Fibroblast of lung (primary cell): Measurements from ENCODE around the gene MICAL2. TPM values are rescaled to one million over a fixed set of nuclear protein-coding genes. Genes with fewer than 3 reads are reported as not detected.

ENCODE experiments used
- DNase-seq, 2 donors: peaks; one replicate each; pipeline versions ENCODE4 v3.0.0 to v3.0.0-alpha.2; 2010; ENCODE audit warnings: low read depth in 2 of 2
- H2AFZ ChIP-seq: 2 replicates; pipeline ENCODE4 v1.5.1; 2012; ENCODE audit warnings: low read length, control low read depth, inconsistent platforms
- H3K27ac ChIP-seq: 2 replicates; pipeline ENCODE4 v1.5.1; 2011; ENCODE audit warnings: low read length, control low read depth; ENCODE audit not compliant: insufficient read depth
- H3K27me3 ChIP-seq: 2 replicates; pipeline ENCODE4 v1.5.1; 2011; ENCODE audit warnings: mild to moderate bottlenecking, low read length; ENCODE audit not compliant: control insufficient read depth, insufficient read depth
- H3K36me3 ChIP-seq: 2 replicates; pipeline ENCODE4 v1.5.1; 2011; ENCODE audit warnings: low read length; ENCODE audit not compliant: control insufficient read depth, insufficient read depth
- H3K4me1 ChIP-seq: 2 replicates; pipeline ENCODE4 v1.5.1; 2011; ENCODE audit warnings: low read length; ENCODE audit not compliant: control insufficient read depth, insufficient read depth; ENCODE audit errors: extremely low read depth
- H3K4me2 ChIP-seq: 2 replicates; pipeline ENCODE4 v1.5.1; 2011; ENCODE audit warnings: low read length, control low read depth; ENCODE audit not compliant: insufficient read depth; ENCODE audit errors: extremely low read depth
- H3K4me3 ChIP-seq, 4 experiments: fragments of 200-600 bp in 1 of 4; sonication (generic) in 1 of 4; replicated peaks in 1 of 4; 2 replicates each; pipeline ENCODE4 v1.5.1; 2011 to 2016; ENCODE audit warnings: low read length in 4 of 4, low read depth in 3 of 4, mild to moderate bottlenecking in 3 of 4, control low read depth in 2 of 4, inconsistent platforms in 1 of 4, mixed read lengths in 1 of 4; ENCODE audit not compliant: insufficient read depth in 1 of 4; ENCODE audit errors: control extremely low read depth in 1 of 4
- H3K79me2 ChIP-seq: 2 replicates; pipeline ENCODE4 v1.5.1; 2012; ENCODE audit warnings: mild to moderate bottlenecking, low read length, inconsistent platforms; ENCODE audit not compliant: control insufficient read depth, insufficient read depth
- H3K9ac ChIP-seq: 2 replicates; pipeline ENCODE4 v1.5.1; 2011; ENCODE audit warnings: mild to moderate bottlenecking, low read length, control low read depth; ENCODE audit not compliant: insufficient read depth
- H3K9me3 ChIP-seq: 2 replicates; pipeline ENCODE4 v1.5.1; 2012; ENCODE audit warnings: low read depth, low read length; ENCODE audit not compliant: control insufficient read depth, insufficient read depth
- H4K20me1 ChIP-seq: 2 replicates; pipeline ENCODE4 v1.5.1; 2011; ENCODE audit warnings: low read length; ENCODE audit not compliant: control insufficient read depth, insufficient read depth; ENCODE audit errors: extremely low read depth
- CTCF ChIP-seq, 2 donors: IDR thresholded peaks in 1 of 2; conservative IDR thresholded peaks in 1 of 2; 1 replicate in 1 of 2; 2 replicates in 1 of 2; pipeline ENCODE4 v1.5.1; 2011 to 2012; ENCODE audit warnings: low read length in 2 of 2, control low read depth in 1 of 2, inconsistent platforms in 1 of 2, low read depth in 1 of 2, mild to moderate bottlenecking in 1 of 2
- EZH2 ChIP-seq: IDR thresholded peaks from 2 replicates; pipeline ENCODE4 v1.5.1; 2012; ENCODE audit warnings: low read length, control low read depth, mild to moderate bottlenecking; ENCODE audit errors: missing control alignments
- polyA plus RNA-seq, 2 donors: library from polyadenylated mRNA; depleted of rRNA in 1 of 2; stranded (reverse) in 1 of 2; unstranded in 1 of 2; fragments of >200 nt; gene quantifications; 2 replicates each; pipeline ENCODE4 v1.2.1, GENCODE V29; 2011 to 2012; ENCODE audit warnings: missing spikeins in 1 of 2
- total RNA-seq: library from RNA; depleted of rRNA; stranded (reverse); fragments of >200 nt; gene quantifications from 2 replicates; pipeline ENCODE4 v1.2.1, GENCODE V29; 2014

MICAL2 gene
- total and polyA plus RNA-seq, 2 donors (not counting 1 experiment from before 2014, with no cell fraction given) = 78.5 to 275 TPM

GRCh38 chr11:12260731-12261521 lies 150.5 kb downstream of the MICAL2 start:
- no peaks in the 10 kb centered on the region for H4K20me1 ChIP-seq
- no peak overlapping the region for H3K4me2 ChIP-seq
- peaks cover 28% of the 10 kb centered on the region for H3K36me3 ChIP-seq
- no peak overlapping the region for H3K9ac ChIP-seq
- H3K79me2 ChIP-seq = no peaks in the 10 kb centered on the region
- DNase-seq = no peak
- TF ChIP-seq CTCF (conservative IDR thresholded peaks at IDR 0.05 in 1 of 2, IDR thresholded peaks at IDR 0.05 in 1 of 2; ENCODE audit: low read depth in 1 of 2, low read length in 2 of 2) (no peak), EZH2 (no peak)
- no peak overlapping the region for H3K27ac ChIP-seq
- no peak overlapping the region for H2AFZ ChIP-seq
- no peaks in the 10 kb centered on the region for H3K9me3 ChIP-seq
- H3K4me3 ChIP-seq = no peak overlapping the region
- H3K27me3 ChIP-seq = no peaks in the 10 kb centered on the region
- H3K4me1 ChIP-seq = no peaks in the 10 kb centered on the region

- Histone ChIP-seq H3K9me3 (no peaks in the 10 kb centered on the region), H4K20me1 (no peaks in the 10 kb centered on the region), H3K4me3 (no peak overlapping the region), H3K27ac (no peak overlapping the region), H3K4me1 (no peaks in the 10 kb centered on the region), H3K27me3 (no peaks in the 10 kb centered on the region), H2AFZ (no peak overlapping the region), H3K4me2 (no peak overlapping the region), H3K79me2 (no peaks in the 10 kb centered on the region), H3K36me3 (peaks cover 25% of the 10 kb centered on the region), H3K9ac (no peak overlapping the region)
- no peak for DNase-seq
- TF ChIP-seq EZH2 (no peak), CTCF (conservative IDR thresholded peaks at IDR 0.05 in 1 of 2, IDR thresholded peaks at IDR 0.05 in 1 of 2; ENCODE audit: low read depth in 1 of 2, low read length in 2 of 2) (no peak)
These were observed 151.2 kb downstream of the MICAL2 start for GRCh38 chr11:12261551-12261950.

DNA sequence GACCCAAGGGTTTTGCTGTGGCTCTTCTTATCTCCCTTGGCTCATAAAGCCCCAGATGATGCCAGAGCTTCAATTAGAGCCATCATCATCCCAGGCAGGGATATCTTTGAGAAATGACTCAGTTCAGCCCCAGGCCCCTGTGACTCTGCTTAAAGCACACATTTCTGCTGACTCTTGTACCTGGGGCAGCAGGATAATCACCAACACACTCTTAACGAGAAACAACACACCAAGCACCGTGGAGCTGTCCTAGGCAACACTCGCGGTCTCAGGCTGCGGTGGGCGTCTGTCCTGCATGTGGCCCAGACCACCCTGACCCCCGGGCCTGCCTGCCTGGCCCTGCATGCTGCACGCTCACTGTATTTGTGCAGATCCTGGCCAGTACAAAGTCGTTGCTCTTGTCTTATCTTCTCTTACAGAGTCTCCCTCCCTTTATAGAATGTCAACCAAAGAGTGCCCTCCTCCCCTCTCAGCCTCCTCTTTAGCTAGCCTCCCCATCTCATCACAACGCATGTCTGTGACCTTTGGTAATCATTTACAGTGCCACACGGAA lies 152.8 kb downstream of the MICAL2 start:
- TF ChIP-seq EZH2 (no peak), CTCF (conservative IDR thresholded peaks at IDR 0.05 in 1 of 2, IDR thresholded peaks at IDR 0.05 in 1 of 2; ENCODE audit: low read depth in 1 of 2, low read length in 2 of 2) (no peak)
- Histone ChIP-seq H3K79me2 (no peaks in the 10 kb centered on the region), H4K20me1 (no peaks in the 10 kb centered on the region), H3K4me1 (no peaks in the 10 kb centered on the region), H3K9me3 (no peaks in the 10 kb centered on the region), H3K27ac (no peak overlapping the region), H3K4me3 (no peak overlapping the region), H2AFZ (no peak overlapping the region), H3K4me2 (no peak overlapping the region), H3K9ac (no peak overlapping the region), H3K27me3 (no peaks in the 10 kb centered on the region), H3K36me3 (peaks cover 17% of the 10 kb centered on the region)
- DNase-seq = peak in 1 of 2 donors; percentile 50
